ENCODE results near the gene ZCCHC24.
A peak's percentile ranks its signal among the peaks of the same experiment; 100 is the strongest.

Gene ZCCHC24

GRCh38 chr10:79347226-79347893 lies 98.1 kb downstream of the ZCCHC24 start, which contains the start of gene PPIF:
Gene PPIF, plus strand, starts transcription at chr10:79347469. Its CDS starts 80 bp downstream, at chr10:79347549.
- Histone ChIP-seq H3K4me1 (ENCODE audit: control insufficient read depth, insufficient read depth, low read length) (peaks cover 29% of the 10 kb centered on the region), H3K27me3 (ENCODE audit: control insufficient read depth in 1 of 2, insufficient read depth in 2 of 2, low read length in 2 of 2) (no peaks in the 10 kb centered on the region), H3K36me3 (ENCODE audit: control insufficient read depth in 2 of 2, insufficient read depth in 2 of 2, low read length in 2 of 2) (peaks cover 26% of the 10 kb centered on the region in 2 donors), H3K27ac (ENCODE audit: low read length) (peak within 1 kb of the TSS; percentile 71), H3K9me3 (ENCODE audit: control insufficient read depth in 2 of 2, low read length in 2 of 2) (no peaks in the 10 kb centered on the region), H3K4me3 (ENCODE audit: low read length in 2 of 2) (peak within 1 kb of the TSS; percentile 66 to 84), H3K9ac (ENCODE audit: low read length in 2 of 2) (peak within 1 kb of the TSS; percentile 80 to 84)

GRCh38 chr10:79346388-79347225 lies 98.8 kb downstream of the ZCCHC24 start:
- Histone ChIP-seq H3K9ac (ENCODE audit: low read length in 2 of 2) (peak overlapping the region; percentile 40 to 62), H3K27ac (ENCODE audit: low read length) (peak overlapping the region; percentile 71), H3K4me1 (ENCODE audit: control insufficient read depth, insufficient read depth, low read length) (peaks cover 34% of the 10 kb centered on the region), H3K4me3 (ENCODE audit: low read length in 2 of 2) (peak overlapping the region; percentile 44 to 84), H3K27me3 (ENCODE audit: control insufficient read depth in 1 of 2, insufficient read depth in 2 of 2, low read length in 2 of 2) (no peaks in the 10 kb centered on the region), H3K36me3 (ENCODE audit: control insufficient read depth in 2 of 2, insufficient read depth in 2 of 2, low read length in 2 of 2) (peaks cover 20 to 21% of the 10 kb centered on the region in 2 donors), H3K9me3 (ENCODE audit: control insufficient read depth in 2 of 2, low read length in 2 of 2) (no peaks in the 10 kb centered on the region)

GRCh38 chr10:79346012-79346340 lies 99.4 kb downstream of the ZCCHC24 start:
- H3K4me1 ChIP-seq (ENCODE audit: control insufficient read depth, insufficient read depth, low read length), result peaks cover 34% of the 10 kb centered on the region
- H3K4me3 ChIP-seq (ENCODE audit: low read length in 2 of 2), result no peak overlapping the region
- H3K9ac ChIP-seq (ENCODE audit: low read length in 2 of 2), result peak overlapping the region in 1 of 2 donors; percentile 2
- H3K27ac ChIP-seq (ENCODE audit: low read length), result no peak overlapping the region
- H3K36me3 ChIP-seq (ENCODE audit: control insufficient read depth in 2 of 2, insufficient read depth in 2 of 2, low read length in 2 of 2), result peaks cover 14 to 18% of the 10 kb centered on the region in 2 donors
- H3K9me3 ChIP-seq (ENCODE audit: control insufficient read depth in 2 of 2, low read length in 2 of 2), result no peaks in the 10 kb centered on the region
- no peaks in the 10 kb centered on the region for H3K27me3 ChIP-seq (ENCODE audit: control insufficient read depth in 1 of 2, insufficient read depth in 2 of 2, low read length in 2 of 2)

GRCh38 chr10:79345241-79346011 lies 100.0 kb downstream of the ZCCHC24 start:
- Histone ChIP-seq H3K36me3 (ENCODE audit: control insufficient read depth in 2 of 2, insufficient read depth in 2 of 2, low read length in 2 of 2) (peaks cover 9 to 12% of the 10 kb centered on the region in 2 donors), H3K4me3 (ENCODE audit: low read length in 2 of 2) (no peak overlapping the region), H3K9me3 (ENCODE audit: control insufficient read depth in 2 of 2, low read length in 2 of 2) (no peaks in the 10 kb centered on the region), H3K27ac (ENCODE audit: low read length) (no peak overlapping the region), H3K27me3 (ENCODE audit: control insufficient read depth in 1 of 2, insufficient read depth in 2 of 2, low read length in 2 of 2) (no peaks in the 10 kb centered on the region), H3K4me1 (ENCODE audit: control insufficient read depth, insufficient read depth, low read length) (peaks cover 34% of the 10 kb centered on the region), H3K9ac (ENCODE audit: low read length in 2 of 2) (peak overlapping the region in 1 of 2 donors; percentile 2)

GRCh38 chr10:79344502-79345195 lies 100.8 kb downstream of the ZCCHC24 start:
- H3K9me3 ChIP-seq (ENCODE audit: control insufficient read depth in 2 of 2, low read length in 2 of 2), result no peaks in the 10 kb centered on the region
- H3K27ac ChIP-seq (ENCODE audit: low read length), result no peak overlapping the region
- H3K9ac ChIP-seq (ENCODE audit: low read length in 2 of 2), result no peak overlapping the region
- peaks cover 34% of the 10 kb centered on the region for H3K4me1 ChIP-seq (ENCODE audit: control insufficient read depth, insufficient read depth, low read length)
- no peak overlapping the region for H3K4me3 ChIP-seq (ENCODE audit: low read length in 2 of 2)
- H3K36me3 ChIP-seq (ENCODE audit: control insufficient read depth in 2 of 2, insufficient read depth in 2 of 2, low read length in 2 of 2), result peaks cover 2 to 5% of the 10 kb centered on the region in 2 donors
- H3K27me3 ChIP-seq (ENCODE audit: control insufficient read depth in 1 of 2, insufficient read depth in 2 of 2, low read length in 2 of 2), result no peaks in the 10 kb centered on the region

- Histone ChIP-seq H3K4me1 (ENCODE audit: control insufficient read depth, insufficient read depth, low read length) (peaks cover 19% of the 10 kb centered on the region), H3K4me3 (ENCODE audit: low read length in 2 of 2) (no peak overlapping the region), H3K9me3 (ENCODE audit: control insufficient read depth in 2 of 2, low read length in 2 of 2) (no peaks in the 10 kb centered on the region), H3K36me3 (ENCODE audit: control insufficient read depth in 2 of 2, insufficient read depth in 2 of 2, low read length in 2 of 2) (no peaks in the 10 kb centered on the region), H3K27ac (ENCODE audit: low read length) (no peak overlapping the region), H3K9ac (ENCODE audit: low read length in 2 of 2) (no peak overlapping the region), H3K27me3 (ENCODE audit: control insufficient read depth in 1 of 2, insufficient read depth in 2 of 2, low read length in 2 of 2) (no peaks in the 10 kb centered on the region)
These were observed 102.4 kb downstream of the ZCCHC24 start for GRCh38 chr10:79342811-79343561.

GRCh38 chr10:79342295-79342761 lies 103.1 kb downstream of the ZCCHC24 start:
- H3K9me3 ChIP-seq (ENCODE audit: control insufficient read depth in 2 of 2, low read length in 2 of 2), result no peaks in the 10 kb centered on the region
- no peaks in the 10 kb centered on the region for H3K36me3 ChIP-seq (ENCODE audit: control insufficient read depth in 2 of 2, insufficient read depth in 2 of 2, low read length in 2 of 2)
- no peak overlapping the region for H3K4me3 ChIP-seq (ENCODE audit: low read length in 2 of 2)
- H3K27me3 ChIP-seq (ENCODE audit: control insufficient read depth in 1 of 2, insufficient read depth in 2 of 2, low read length in 2 of 2), result no peaks in the 10 kb centered on the region
- H3K9ac ChIP-seq (ENCODE audit: low read length in 2 of 2), result no peak overlapping the region
- H3K4me1 ChIP-seq (ENCODE audit: control insufficient read depth, insufficient read depth, low read length), result peaks cover 13% of the 10 kb centered on the region
- no peak overlapping the region for H3K27ac ChIP-seq (ENCODE audit: low read length)

GRCh38 chr10:79340646-79341244 lies 104.7 kb downstream of the ZCCHC24 start:
- Histone ChIP-seq H3K27ac (ENCODE audit: low read length) (no peak overlapping the region), H3K4me1 (ENCODE audit: control insufficient read depth, insufficient read depth, low read length) (peaks cover 16% of the 10 kb centered on the region)

GRCh38 chr10:79339266-79339665 lies 106.2 kb downstream of the ZCCHC24 start:
- H3K27ac ChIP-seq (ENCODE audit: low read length), result no peak overlapping the region
- no peaks in the 10 kb centered on the region for H3K27me3 ChIP-seq (ENCODE audit: control insufficient read depth in 1 of 2, insufficient read depth in 2 of 2, low read length in 2 of 2)
- no peak overlapping the region for H3K9ac ChIP-seq (ENCODE audit: low read length in 2 of 2)
- no peak overlapping the region for H3K4me3 ChIP-seq (ENCODE audit: low read length in 2 of 2)
- no peaks in the 10 kb centered on the region for H3K9me3 ChIP-seq (ENCODE audit: control insufficient read depth in 2 of 2, low read length in 2 of 2)
- H3K36me3 ChIP-seq (ENCODE audit: control insufficient read depth in 2 of 2, insufficient read depth in 2 of 2, low read length in 2 of 2), result no peaks in the 10 kb centered on the region
- H3K4me1 ChIP-seq (ENCODE audit: control insufficient read depth, insufficient read depth, low read length), result peaks cover 16% of the 10 kb centered on the region

More at GRCh38 chr10:79340646-79341244, 104.7 kb downstream of the ZCCHC24 start:
- Histone ChIP-seq H3K9ac (ENCODE audit: low read length in 2 of 2) (no peak overlapping the region), H3K36me3 (ENCODE audit: control insufficient read depth in 2 of 2, insufficient read depth in 2 of 2, low read length in 2 of 2) (no peaks in the 10 kb centered on the region), H3K27me3 (ENCODE audit: control insufficient read depth in 1 of 2, insufficient read depth in 2 of 2, low read length in 2 of 2) (no peaks in the 10 kb centered on the region), H3K9me3 (ENCODE audit: control insufficient read depth in 2 of 2, low read length in 2 of 2) (no peaks in the 10 kb centered on the region), H3K4me3 (ENCODE audit: low read length in 2 of 2) (no peak overlapping the region)
